Measurements from ENCODE around the gene HSF2.

The HSF2 gene, protein sequence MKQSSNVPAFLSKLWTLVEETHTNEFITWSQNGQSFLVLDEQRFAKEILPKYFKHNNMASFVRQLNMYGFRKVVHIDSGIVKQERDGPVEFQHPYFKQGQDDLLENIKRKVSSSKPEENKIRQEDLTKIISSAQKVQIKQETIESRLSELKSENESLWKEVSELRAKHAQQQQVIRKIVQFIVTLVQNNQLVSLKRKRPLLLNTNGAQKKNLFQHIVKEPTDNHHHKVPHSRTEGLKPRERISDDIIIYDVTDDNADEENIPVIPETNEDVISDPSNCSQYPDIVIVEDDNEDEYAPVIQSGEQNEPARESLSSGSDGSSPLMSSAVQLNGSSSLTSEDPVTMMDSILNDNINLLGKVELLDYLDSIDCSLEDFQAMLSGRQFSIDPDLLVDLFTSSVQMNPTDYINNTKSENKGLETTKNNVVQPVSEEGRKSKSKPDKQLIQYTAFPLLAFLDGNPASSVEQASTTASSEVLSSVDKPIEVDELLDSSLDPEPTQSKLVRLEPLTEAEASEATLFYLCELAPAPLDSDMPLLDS

DNA sequence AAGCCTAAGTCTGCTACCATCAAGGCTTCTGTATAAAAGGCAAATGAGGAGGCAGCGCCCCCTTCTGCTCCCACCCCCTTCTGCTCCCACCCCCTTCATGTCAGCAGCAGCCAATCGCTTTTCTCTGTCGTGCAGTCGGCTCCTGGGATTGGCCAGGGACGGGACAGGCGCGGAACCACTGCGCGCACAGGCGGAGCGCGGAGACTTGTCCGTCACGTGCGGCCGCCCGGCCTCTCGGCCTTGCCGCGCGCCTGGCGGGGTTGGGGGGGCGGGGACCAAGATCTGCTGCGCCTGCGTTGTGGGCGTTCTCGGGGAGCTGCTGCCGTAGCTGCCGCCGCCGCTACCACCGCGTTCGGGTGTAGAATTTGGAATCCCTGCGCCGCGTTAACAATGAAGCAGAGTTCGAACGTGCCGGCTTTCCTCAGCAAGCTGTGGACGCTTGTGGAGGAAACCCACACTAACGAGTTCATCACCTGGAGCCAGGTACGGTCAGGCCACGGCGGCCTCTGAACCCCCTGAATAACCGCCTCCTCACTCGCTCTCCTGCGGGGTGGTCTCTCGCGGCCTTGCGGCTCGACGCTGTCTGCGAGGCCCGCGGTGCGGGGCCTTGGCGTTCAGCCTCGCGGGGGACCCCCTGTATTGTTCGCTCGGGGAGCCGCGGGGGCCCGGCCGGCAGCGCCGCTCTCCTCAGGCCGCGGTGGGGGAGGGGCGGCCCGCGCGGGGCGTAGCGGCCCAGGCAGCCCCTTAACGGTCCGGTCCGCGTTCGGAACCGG lies at the start of gene HSF2:
Gene HSF2, plus strand, starts transcription at position 305 of the 773 bp plus-strand sequence. Its CDS starts 86 bp downstream, at position 391.
- DNase-seq (ENCODE audit: low read depth): peak; percentile 92

DNA sequence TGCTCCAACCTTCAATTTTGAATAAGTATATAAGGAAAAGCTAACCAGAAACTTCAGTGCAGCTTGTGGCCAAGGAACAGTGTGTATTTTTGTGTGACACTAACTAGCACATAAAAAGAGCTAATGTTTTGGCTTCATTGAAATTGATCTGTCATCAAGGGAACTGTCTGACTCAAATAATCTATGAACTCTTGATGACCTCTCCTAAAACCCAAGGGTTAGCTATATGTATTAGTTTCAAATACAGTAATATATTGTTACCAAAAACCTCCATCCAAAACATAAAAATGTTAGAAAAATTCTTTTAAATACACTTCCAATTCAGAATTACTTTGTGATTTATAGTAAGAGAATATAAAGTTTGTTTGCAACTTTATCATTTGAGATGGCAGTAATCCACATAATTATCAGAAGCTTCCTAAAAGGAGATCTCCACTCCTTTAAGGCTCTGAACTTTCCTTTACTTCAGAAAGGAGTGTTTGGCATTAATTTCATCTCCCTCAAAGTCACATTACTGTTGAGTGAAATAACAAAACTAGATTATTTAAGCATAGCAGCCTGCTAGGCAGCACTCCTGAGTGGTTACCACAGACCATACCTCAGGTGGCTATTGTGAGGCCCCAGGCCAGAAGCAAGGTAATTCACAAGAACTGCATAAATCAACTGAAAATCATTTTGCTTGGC lies 46.3 kb upstream of the HSF2 start:
- DNase-seq (ENCODE audit: low read depth): no peak

DNA sequence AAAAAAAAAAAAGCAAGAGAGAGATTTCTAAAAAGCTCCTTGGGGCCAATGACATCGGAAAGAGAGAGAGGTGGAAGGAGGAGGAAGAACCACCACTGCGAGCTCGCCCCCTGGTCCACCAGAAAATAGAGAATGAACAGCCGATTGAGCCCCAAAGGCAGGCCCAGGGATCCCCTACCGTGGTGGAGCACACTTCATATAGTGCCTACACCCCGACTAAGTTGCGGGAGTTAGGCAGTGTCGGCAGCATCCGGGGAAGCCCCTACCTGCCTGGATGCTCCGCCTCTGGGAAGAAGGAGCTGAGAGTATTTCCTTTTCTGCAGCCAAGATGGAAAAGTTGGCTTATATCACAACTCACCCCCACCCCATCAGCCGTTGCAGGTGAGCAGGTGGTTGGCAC lies 38.6 kb upstream of the HSF2 start:
- no peak for DNase-seq (ENCODE audit: low read depth)

DNA sequence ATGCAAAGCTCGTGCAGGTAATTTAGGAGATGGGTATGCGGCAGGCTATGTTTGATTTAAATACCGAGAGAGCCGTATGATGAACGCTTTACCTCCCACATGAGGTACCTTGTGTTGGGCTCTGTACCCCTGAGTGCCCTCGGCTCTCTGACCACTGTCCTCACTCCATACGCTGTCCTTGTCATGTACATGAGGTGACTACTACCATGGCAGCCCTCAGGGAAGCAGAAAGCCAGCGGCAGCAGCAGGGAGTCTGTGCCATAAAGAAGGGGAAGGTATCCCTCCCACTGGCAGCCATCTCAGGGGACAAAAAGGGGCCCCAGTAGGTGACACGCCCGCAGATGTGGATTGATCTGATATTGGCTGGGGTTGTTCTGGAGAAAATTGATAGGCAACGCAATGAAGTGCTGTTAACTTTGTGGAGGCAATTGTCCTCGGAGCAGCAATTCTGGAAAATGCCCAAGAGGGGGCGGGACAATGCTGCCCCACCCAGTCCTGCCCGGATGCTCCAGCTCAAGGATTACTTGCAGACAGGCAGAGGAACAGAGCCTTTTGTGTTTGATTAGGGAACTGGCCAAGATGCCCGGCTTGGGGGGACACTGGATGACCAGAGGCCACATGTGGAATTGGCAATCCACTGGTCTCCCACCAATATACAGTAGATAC lies 38.0 kb upstream of the HSF2 start:
- DNase-seq (ENCODE audit: low read depth): no peak

DNA sequence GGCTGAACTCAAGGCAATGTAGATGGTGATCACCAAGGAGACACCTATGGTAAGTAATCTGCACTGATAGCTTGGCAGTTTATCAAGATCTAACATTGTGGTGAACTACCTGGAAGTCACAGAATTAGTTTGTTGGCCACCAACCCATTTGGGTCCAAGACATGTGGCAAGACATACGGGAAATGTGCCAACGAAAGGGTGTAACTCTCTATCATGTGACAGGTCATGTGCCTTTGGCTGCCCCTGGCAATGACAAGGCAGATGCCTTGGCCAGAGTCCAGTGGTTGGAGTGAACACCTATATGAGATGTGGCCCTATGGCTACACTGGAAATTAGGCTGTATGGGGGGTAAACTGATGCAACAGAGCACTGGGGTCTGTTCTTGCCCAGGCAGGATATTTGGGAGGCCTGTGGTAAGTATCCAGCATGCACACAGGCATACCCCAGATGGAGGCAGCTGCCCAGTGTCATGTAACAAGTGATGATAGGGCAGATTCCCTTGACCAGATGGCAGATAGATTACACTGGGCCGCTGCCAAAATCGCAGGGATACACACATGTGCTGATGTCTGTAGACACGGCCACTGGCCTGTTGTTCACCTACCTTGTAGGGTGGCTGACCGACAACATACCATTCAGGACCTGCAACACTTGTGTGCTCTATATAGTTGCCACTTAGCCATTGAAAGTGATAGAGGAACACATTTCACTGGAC lies 35.5 kb upstream of the HSF2 start:
- no peak for DNase-seq (ENCODE audit: low read depth)

DNA sequence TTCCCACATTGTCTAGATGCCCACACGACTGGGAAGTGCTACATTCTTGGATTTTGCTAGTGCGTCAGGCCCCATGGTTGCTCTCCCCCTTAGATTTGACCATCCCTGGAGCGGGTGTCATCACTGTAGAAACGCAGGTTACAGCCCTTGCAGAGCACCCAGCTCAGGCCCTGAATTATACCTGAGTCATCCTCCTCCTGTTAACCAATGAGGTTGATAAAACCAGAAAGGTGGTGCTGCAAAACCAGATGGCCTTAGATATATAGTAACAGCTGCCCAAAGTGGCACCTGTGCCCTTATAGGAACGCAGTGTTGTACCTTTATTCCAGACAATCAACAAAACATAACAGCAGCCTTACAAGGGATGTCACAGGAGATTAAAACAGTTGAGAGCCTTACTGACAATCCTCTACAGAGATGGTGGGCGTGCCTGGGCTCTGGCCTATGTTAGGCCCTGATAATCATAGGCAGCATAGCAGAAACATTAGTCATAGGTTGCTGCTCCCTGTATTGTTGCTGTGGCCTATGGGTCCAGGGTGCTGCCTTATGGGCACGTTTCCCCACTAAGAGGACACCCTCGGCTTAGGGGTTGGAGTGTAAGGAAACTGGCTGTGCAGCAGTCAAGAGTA lies 33.6 kb upstream of the HSF2 start:
- no peak for DNase-seq (ENCODE audit: low read depth)

DNA sequence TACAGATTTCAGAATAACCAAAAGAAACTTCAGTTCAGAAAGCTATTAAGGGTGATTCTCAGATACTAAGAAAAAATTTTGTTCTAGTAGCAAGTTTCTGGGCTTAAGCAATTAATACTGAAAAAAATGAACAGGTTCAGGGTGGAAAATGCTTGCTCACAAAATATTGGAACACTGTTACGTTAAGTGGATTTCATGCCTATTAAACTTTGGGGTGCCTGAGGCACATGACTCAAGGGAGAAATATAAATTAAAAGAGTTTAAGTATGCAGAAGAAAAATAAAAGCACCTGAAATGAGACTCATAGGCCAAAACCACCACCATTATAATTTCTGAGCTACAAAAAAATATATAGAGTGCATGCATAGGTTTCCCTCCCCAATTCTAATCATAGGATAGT lies 32.3 kb upstream of the HSF2 start:
- DNase-seq (ENCODE audit: low read depth): no peak

DNA sequence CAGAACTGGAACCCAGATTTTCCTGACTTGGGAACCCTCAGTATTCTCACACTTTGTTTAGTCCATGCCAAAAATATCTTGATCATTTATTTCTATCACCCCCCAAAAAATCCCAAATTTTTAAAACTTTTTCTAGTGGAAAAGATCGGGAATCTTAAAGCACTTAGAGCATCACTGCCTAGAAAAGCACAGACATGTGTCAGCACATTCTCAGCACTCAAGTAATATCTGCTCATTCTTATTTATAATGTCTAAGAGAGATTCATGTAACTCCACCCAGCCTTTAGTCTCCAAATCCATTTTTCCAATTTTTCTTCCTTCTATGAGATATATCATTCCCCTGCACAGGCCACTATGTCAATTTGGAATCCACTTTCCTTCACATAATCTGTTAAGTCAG lies 29.9 kb upstream of the HSF2 start:
- no peak for DNase-seq (ENCODE audit: low read depth)

DNA sequence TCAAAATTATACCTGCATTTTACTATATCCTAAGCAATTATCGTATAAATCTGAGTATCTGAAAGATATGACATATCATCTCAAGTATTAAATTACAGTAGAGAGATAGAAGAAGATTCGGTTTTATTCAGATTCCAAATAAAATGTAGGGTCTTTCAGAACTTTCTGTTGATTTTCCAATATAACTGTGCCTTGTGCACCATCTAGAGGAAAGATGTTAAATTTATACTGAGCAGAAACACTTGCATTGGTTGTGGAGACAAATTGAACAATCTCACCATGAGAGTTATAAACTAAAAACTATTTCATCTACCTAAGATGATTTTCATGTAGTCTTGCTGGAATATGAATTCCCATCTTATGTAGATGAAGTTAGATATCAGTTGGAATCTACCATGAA lies 26.8 kb upstream of the HSF2 start:
- no peak for DNase-seq (ENCODE audit: low read depth)

DNA sequence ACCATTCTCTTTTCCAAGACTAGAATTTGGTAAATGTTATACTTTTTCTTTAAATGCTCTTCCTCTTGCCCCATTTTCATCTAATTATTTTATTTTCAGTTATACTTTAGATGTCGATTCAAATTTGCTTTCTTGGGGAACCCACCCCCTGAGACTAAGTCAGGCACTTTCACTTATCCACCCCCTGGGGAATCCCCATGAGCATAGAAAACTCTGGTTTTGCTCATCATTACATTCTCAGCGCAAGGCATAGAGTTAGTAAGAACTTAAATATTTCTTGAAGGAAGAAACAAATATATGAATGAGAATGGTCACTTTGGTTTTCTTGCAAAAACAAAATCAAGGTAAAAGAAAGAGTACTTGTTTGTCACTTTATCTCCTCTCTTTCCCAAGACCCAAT lies 25.1 kb upstream of the HSF2 start:
- no peak for DNase-seq (ENCODE audit: low read depth)

DNA sequence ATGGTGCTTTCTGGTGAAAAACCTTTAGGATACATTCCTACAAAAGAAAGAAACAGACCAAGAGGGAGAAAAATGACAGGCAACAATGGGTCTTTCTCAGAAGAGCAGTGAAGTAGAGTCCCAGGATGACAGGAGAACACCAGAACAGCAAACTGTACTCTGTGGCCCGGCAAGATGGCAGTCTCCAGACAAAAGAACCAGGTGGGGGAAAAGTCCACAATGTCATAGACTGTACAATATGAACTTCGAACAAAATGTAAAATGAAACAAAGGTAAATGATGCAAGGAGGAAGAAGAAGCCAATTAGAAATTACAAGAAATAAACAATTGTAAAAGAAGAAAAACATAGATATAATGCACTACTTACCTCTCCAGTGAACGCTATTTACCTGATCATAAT lies 23.2 kb upstream of the HSF2 start:
- no peak for DNase-seq (ENCODE audit: low read depth)

DNA sequence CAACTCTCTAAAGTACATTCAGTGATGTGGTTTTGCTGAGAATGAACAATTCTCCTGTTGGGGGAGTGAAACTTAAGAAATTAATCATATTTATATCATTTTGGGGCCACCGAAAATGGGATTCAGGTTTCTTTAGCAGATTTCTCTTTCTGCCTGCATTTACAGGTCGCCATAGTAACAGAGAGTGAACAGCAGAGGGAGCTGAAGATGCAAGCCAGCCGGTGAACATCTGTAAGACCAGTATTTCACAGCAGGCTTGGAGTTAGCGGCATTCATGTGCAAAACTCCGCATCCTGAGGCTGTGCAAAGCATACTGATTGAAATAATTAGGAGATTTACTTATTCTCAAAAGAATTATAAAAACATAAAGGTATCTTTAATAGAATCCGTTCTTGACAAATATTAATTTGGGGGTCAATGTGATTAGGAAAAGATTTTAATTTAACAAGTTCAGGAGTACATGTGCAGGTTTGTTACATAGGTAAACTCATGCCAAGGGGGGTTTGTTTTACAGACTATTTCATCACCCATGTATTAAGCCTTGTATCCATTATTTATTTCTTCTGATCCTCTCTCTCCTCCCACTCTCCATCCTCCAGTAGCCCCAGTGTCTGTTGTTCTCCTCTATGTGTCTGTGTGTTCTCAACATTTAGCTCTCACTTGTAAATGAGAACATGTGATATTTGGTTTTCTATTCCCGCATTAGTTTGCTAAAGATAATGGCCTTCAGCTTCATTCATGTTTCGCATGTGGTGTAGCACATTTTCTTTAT lies 17.8 kb upstream of the HSF2 start:
- DNase-seq (ENCODE audit: low read depth): peak; percentile 14

DNA sequence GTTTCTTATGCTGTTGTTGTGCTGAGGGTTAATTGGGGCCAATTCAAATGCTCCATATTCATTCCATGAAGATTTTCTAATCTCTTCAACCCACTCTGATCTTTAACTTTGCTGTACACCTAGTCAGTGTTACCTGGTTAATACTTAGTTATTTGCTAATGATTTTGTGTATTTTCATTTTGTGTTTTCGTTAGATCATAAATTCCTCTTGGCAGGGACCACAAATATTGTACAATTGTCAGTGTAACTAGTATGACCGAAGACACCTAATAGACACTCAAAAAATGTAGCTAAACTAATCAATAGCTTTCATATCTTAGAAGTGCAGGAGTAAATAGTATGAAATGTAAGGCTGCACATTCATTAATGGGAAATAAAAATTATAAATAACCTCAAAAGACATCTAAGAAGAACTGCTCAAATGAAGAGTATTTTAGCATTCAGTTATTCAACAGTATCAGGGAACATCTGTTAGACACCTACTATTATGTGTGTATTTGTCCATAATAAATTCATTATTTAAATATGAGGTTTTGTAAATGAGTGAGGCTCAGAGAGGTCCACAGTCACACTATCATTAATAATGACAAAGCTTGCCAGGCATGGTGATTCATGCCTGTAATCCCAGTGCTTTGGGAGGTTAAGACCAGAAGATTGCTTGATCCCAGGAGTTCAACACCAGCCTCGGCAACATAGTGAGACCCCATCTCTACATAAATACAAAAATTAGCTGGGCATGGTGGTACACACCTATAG lies 13.4 kb upstream of the HSF2 start:
- no peak for DNase-seq (ENCODE audit: low read depth)

DNA sequence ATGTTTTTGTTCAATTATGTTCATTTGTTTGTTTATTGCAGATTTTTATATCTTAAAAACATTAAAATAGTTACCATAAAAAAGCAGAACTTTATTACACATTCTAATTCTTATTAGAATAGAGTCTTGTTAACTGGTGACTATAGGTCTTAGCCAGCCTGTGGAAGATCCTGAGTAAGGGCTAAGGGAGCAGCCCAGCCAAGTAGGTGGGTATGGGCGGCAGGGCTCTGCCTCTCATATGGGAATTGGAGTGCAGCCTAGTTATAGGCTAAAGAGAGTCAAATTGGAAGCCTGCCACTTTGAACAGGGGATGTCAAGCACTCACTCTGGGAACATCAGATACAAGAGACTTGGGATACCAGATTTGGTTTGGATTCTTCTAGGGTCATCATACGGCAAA lies 10.5 kb upstream of the HSF2 start:
- no peak for DNase-seq (ENCODE audit: low read depth)

DNA sequence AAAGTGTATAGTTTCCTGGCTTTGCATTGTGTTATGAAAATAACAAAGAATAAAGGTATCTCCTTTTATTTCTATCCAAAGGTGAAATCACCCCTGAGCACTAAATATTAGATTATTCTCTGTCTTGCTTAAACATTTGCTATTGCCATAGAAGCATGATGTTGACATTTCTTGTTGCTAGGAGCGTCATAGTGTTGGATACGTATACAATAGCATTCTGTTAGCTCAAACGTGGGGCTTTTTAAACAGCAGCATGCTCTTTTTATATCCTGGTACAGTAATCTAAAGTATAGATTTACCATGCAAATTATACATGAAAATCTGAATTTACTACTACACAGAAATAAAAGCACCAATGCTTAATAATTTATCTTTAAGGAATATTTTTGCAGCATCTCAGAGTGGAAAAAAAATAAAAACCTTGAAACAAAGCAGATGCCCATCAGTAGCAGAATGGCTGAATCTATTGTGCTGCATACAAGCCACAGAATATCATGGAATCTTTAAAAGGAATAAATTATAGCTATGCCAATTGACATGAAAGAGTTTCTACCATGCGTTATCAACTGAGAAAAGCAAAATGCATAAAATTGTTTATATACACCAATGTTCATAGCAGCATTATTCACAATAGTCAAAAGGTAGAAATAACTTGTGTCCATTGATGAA lies 9.6 kb upstream of the HSF2 start:
- DNase-seq (ENCODE audit: low read depth): no peak

DNA sequence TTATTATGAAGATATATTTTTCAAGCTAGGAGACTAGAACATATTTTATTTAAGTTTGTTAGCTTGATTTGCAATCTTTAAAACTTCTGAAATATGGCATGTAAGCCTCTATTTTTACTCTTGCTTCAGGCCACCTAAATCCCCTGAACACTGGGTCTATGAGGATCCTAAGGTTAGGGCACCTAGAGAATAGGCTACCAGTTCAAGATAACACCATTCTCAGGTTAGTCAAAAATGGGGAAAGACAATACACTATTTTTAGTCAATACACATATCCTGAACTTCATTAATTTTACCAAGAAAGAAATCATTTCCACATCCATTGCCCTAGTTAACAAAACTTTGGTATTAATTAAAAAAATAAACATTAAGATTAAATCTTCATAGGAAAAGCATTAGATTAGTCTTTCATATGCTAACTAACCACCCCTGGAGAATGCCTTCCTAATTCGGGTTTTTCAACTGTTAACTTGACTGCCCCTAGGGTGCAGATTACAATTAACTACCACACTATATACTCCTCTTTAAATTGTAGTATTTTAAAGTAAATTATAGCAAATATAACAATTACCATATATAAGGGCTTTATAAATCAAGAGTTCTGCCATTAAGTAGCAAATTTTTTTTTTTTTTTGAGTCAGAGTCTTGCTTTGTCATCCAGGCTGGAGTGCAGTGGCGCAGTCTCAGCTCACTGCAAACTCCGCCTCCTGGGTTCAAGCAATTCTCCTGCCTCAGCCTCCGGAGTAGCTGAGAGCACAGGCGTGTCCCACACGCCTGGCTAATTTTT lies 6.7 kb upstream of the HSF2 start:
- no peak for DNase-seq (ENCODE audit: low read depth)

DNA sequence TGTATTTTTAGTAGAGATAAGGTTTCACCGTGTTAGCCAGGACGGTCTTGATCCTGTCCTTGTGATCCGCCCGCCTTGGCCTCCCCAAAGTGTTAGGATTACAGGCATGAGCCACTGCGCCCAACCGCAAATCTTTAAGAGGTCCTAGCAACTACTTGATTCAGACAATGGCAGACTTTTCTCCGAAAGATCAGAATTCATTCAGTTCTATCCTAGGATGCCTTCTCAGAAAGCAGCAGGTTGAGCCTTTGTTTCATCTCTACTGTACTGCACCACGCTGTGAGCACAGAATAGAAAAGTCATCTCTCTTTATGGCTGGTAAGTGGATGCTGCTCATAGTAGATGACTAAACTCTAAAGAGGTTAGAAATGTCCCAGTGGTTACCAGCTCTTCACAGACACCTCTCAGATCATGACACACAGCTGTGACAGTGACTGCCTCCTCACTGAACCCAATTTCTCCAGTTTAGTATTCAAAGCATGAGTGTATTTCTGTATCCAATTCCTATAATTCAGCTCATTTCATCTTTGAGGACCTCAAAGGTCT lies 6.0 kb upstream of the HSF2 start:
- no peak for DNase-seq (ENCODE audit: low read depth)

DNA sequence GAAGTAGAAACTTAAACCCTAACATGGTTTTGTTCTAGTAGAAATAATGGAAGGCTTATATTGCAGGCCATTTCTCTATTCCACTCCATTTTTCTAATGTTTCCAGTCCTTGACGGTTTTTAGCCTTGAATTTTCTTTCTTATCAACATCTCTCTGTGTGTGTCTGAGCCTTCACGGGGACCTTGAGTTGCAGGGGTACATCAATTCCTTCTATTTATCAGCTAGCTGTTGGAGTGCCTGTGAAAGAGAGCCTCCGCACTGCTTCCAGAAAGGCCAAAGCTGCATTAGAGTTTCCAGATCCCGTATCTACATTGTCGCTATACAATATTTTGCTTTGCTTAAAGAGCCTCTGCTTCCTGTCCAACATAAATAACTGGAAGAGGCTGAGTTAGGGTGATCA lies 5.4 kb upstream of the HSF2 start:
- no peak for DNase-seq (ENCODE audit: low read depth)
